ENCODE results near the gene POLR3B. TPM values are rescaled to one million over a fixed set of nuclear protein-coding genes. Genes with fewer than 3 reads are reported as not detected.

Gene POLR3B
- total and polyA plus RNA-seq, 4 donors = 5.4 to 12.2 (median 7.0) TPM

DNA sequence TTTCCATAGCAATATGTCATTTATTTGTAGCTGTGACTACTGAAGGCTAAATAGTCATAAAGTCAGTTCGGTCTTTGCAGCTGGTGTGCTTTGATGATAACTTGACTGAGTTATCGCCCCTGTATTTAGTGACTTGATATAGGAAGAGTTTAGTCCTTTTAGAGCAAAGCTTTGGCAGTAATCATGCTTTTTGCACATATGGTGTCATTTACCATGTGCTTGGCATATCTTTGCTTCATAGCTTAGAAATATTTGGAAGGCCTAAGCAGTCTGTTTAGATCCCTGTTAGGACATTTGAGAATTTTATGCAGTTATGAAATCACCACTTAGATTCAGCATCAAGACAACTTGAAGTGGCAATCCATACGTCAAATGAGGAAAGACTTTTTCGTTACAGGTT lies 31.6 kb downstream of the POLR3B start:
- WGBS = 96% methylated on average over 4 of the region's 4 CpGs
- no peak for DNase-seq (ENCODE audit: low spot score)
- peaks cover 0 to 2% (median 0%) of the 10 kb centered on the region in 4 donors for H3K4me1 ChIP-seq (ENCODE audit: control insufficient read depth in 4 of 4, insufficient read depth in 4 of 4, low read length in 3 of 4)

More for the DNA sequence above, 31.6 kb downstream of the POLR3B start:
- peaks cover 2 to 18% (median 16%) of the 10 kb centered on the region in 4 donors for H3K36me3 ChIP-seq (ENCODE audit: control insufficient read depth in 4 of 4, insufficient read depth in 3 of 4, low read depth in 1 of 4, low read length in 3 of 4)
- no peak overlapping the region for H3K4me3 ChIP-seq (ENCODE audit: low read depth in 1 of 3, low read length in 3 of 3)
- no peaks in the 10 kb centered on the region for H3K27me3 ChIP-seq (ENCODE audit: control insufficient read depth in 4 of 4, insufficient read depth in 4 of 4, low read length in 3 of 4)
- H3K9ac ChIP-seq (ENCODE audit: low read depth in 1 of 2, low read length in 2 of 2) = no peak overlapping the region
- no peak overlapping the region for H3K27ac ChIP-seq (ENCODE audit: low read depth in 1 of 2, low read length in 2 of 2)
- no peaks in the 10 kb centered on the region for H3K9me3 ChIP-seq (ENCODE audit: control insufficient read depth in 4 of 4, low read length in 3 of 4)
- TF ChIP-seq, protein P1, sequence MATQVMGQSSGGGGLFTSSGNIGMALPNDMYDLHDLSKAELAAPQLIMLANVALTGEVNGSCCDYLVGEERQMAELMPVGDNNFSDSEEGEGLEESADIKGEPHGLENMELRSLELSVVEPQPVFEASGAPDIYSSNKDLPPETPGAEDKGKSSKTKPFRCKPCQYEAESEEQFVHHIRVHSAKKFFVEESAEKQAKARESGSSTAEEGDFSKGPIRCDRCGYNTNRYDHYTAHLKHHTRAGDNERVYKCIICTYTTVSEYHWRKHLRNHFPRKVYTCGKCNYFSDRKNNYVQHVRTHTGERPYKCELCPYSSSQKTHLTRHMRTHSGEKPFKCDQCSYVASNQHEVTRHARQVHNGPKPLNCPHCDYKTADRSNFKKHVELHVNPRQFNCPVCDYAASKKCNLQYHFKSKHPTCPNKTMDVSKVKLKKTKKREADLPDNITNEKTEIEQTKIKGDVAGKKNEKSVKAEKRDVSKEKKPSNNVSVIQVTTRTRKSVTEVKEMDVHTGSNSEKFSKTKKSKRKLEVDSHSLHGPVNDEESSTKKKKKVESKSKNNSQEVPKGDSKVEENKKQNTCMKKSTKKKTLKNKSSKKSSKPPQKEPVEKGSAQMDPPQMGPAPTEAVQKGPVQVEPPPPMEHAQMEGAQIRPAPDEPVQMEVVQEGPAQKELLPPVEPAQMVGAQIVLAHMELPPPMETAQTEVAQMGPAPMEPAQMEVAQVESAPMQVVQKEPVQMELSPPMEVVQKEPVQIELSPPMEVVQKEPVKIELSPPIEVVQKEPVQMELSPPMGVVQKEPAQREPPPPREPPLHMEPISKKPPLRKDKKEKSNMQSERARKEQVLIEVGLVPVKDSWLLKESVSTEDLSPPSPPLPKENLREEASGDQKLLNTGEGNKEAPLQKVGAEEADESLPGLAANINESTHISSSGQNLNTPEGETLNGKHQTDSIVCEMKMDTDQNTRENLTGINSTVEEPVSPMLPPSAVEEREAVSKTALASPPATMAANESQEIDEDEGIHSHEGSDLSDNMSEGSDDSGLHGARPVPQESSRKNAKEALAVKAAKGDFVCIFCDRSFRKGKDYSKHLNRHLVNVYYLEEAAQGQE (IDR thresholded peaks at IDR 0.05) = no peak
- TF ChIP-seq, protein P2, sequence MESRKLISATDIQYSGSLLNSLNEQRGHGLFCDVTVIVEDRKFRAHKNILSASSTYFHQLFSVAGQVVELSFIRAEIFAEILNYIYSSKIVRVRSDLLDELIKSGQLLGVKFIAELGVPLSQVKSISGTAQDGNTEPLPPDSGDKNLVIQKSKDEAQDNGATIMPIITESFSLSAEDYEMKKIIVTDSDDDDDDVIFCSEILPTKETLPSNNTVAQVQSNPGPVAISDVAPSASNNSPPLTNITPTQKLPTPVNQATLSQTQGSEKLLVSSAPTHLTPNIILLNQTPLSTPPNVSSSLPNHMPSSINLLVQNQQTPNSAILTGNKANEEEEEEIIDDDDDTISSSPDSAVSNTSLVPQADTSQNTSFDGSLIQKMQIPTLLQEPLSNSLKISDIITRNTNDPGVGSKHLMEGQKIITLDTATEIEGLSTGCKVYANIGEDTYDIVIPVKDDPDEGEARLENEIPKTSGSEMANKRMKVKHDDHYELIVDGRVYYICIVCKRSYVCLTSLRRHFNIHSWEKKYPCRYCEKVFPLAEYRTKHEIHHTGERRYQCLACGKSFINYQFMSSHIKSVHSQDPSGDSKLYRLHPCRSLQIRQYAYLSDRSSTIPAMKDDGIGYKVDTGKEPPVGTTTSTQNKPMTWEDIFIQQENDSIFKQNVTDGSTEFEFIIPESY (IDR thresholded peaks at IDR 0.05) = no peak
- no peak for TF ChIP-seq NR2F2 (IDR thresholded peaks at IDR 0.05)
- no peak for TF ChIP-seq GABPA (IDR thresholded peaks at IDR 0.05 in 1 of 2, conservative IDR thresholded peaks at IDR 0.05 in 1 of 2)
- TF ChIP-seq HNF4A (conservative IDR thresholded peaks at IDR 0.05) = no peak
- TF ChIP-seq SP1 (IDR thresholded peaks at IDR 0.05) = no peak
- no peak for TF ChIP-seq EGR1 (IDR thresholded peaks at IDR 0.05; ENCODE audit: low read depth in 2 of 2)
- TF ChIP-seq TAF1 (conservative IDR thresholded peaks at IDR 0.05) = no peak
- no peak for TF ChIP-seq FOXA2 (IDR thresholded peaks at IDR 0.05)
- TF ChIP-seq, protein P3, sequence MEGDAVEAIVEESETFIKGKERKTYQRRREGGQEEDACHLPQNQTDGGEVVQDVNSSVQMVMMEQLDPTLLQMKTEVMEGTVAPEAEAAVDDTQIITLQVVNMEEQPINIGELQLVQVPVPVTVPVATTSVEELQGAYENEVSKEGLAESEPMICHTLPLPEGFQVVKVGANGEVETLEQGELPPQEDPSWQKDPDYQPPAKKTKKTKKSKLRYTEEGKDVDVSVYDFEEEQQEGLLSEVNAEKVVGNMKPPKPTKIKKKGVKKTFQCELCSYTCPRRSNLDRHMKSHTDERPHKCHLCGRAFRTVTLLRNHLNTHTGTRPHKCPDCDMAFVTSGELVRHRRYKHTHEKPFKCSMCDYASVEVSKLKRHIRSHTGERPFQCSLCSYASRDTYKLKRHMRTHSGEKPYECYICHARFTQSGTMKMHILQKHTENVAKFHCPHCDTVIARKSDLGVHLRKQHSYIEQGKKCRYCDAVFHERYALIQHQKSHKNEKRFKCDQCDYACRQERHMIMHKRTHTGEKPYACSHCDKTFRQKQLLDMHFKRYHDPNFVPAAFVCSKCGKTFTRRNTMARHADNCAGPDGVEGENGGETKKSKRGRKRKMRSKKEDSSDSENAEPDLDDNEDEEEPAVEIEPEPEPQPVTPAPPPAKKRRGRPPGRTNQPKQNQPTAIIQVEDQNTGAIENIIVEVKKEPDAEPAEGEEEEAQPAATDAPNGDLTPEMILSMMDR (IDR thresholded peaks at IDR 0.05; ENCODE audit: low read depth, low read length, missing input control) = no peak
- TF ChIP-seq, protein P4, sequence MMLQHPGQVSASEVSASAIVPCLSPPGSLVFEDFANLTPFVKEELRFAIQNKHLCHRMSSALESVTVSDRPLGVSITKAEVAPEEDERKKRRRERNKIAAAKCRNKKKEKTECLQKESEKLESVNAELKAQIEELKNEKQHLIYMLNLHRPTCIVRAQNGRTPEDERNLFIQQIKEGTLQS (IDR thresholded peaks at IDR 0.05) = no peak
- TF ChIP-seq JUND (IDR thresholded peaks at IDR 0.05) = no peak
- TF ChIP-seq, protein P5, sequence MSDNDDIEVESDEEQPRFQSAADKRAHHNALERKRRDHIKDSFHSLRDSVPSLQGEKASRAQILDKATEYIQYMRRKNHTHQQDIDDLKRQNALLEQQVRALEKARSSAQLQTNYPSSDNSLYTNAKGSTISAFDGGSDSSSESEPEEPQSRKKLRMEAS (IDR thresholded peaks at IDR 0.05) = no peak
- no peak for TF ChIP-seq FOXA1 (IDR thresholded peaks at IDR 0.05)
- TF ChIP-seq HNF4G (IDR thresholded peaks at IDR 0.05) = no peak
- TF ChIP-seq YY1 (IDR thresholded peaks at IDR 0.05) = no peak
- no peak for TF ChIP-seq RAD21 (IDR thresholded peaks at IDR 0.05)
- no peak for TF ChIP-seq RXRA (IDR thresholded peaks at IDR 0.05)

Data from liver (tissue), 9 donors.